Measurements from ENCODE around the gene FTO.
"Not testable (repeated sequence)": the region's sequence is repeated elsewhere in the genome, so short reads cannot be mapped to it uniquely, and the experiment has no call there.

The FTO gene

GRCh38 chr16:53843084-53843483 is 139.1 kb downstream of the FTO start:
- TF ChIP-seq CTCF (IDR thresholded peaks at IDR 0.05; ENCODE audit: low read depth, low read length, missing control alignments): no peak
- no peak overlapping the region for H3K27ac ChIP-seq
- no peak for DNase-seq
- H3K36me3 ChIP-seq (replicated peaks): no peaks in the 10 kb centered on the region
- no peaks in the 10 kb centered on the region for H3K27me3 ChIP-seq (replicated peaks)
- in situ Hi-C loops (cut with HindIII; ENCODE audit: low pct_ligation_motif_present, low sequenced_read_pairs): no loop called here
- H3K4me3 ChIP-seq (ENCODE audit: low read depth, low read length): no peak overlapping the region

GRCh38 chr16:53844804-53845203 is 140.8 kb downstream of the FTO start:
- no peak for DNase-seq
- H3K4me3 ChIP-seq (ENCODE audit: low read depth, low read length): no peak overlapping the region
- no peaks in the 10 kb centered on the region for H3K27me3 ChIP-seq (replicated peaks)
- no peak for TF ChIP-seq CTCF (IDR thresholded peaks at IDR 0.05; ENCODE audit: low read depth, low read length, missing control alignments)
- in situ Hi-C loops (cut with HindIII; ENCODE audit: low pct_ligation_motif_present, low sequenced_read_pairs): no loop called here
- H3K36me3 ChIP-seq (replicated peaks): no peaks in the 10 kb centered on the region
- H3K27ac ChIP-seq: no peak overlapping the region

- DNase-seq; H3K27me3 ChIP-seq (replicated peaks); H3K36me3 ChIP-seq (replicated peaks); in situ Hi-C loops (cut with HindIII; ENCODE audit: low pct_ligation_motif_present, low sequenced_read_pairs); H3K27ac ChIP-seq; H3K4me3 ChIP-seq (ENCODE audit: low read depth, low read length): not testable (repeated sequence)
These were observed 142.6 kb downstream of the FTO start for GRCh38 chr16:53846549-53846948.

GRCh38 chr16:53846971-53847370 is 143.0 kb downstream of the FTO start:
- DNase-seq: no peak
- no peak overlapping the region for H3K27ac ChIP-seq
- no peak for TF ChIP-seq CTCF (IDR thresholded peaks at IDR 0.05; ENCODE audit: low read depth, low read length, missing control alignments)
- no peak overlapping the region for H3K4me3 ChIP-seq (ENCODE audit: low read depth, low read length)
- in situ Hi-C loops (cut with HindIII; ENCODE audit: low pct_ligation_motif_present, low sequenced_read_pairs): no loop called here
- H3K27me3 ChIP-seq (replicated peaks): no peaks in the 10 kb centered on the region
- H3K36me3 ChIP-seq (replicated peaks): no peaks in the 10 kb centered on the region

- no peak overlapping the region for H3K4me3 ChIP-seq (ENCODE audit: low read depth, low read length)
- DNase-seq: no peak
- in situ Hi-C loops (cut with HindIII; ENCODE audit: low pct_ligation_motif_present, low sequenced_read_pairs): no loop called here
- H3K27ac ChIP-seq: no peak overlapping the region
- no peaks in the 10 kb centered on the region for H3K36me3 ChIP-seq (replicated peaks)
- no peaks in the 10 kb centered on the region for H3K27me3 ChIP-seq (replicated peaks)
- no peak for TF ChIP-seq CTCF (IDR thresholded peaks at IDR 0.05; ENCODE audit: low read depth, low read length, missing control alignments)
These were observed 144.5 kb downstream of the FTO start for GRCh38 chr16:53848277-53848942.

GRCh38 chr16:53848950-53849349 is 145.0 kb downstream of the FTO start:
- DNase-seq: no peak
- Histone ChIP-seq H3K4me3 (ENCODE audit: low read depth, low read length) (no peak overlapping the region), H3K27ac (no peak overlapping the region), H3K36me3 (replicated peaks) (no peaks in the 10 kb centered on the region), H3K27me3 (replicated peaks) (no peaks in the 10 kb centered on the region)
- TF ChIP-seq CTCF (IDR thresholded peaks at IDR 0.05; ENCODE audit: low read depth, low read length, missing control alignments): no peak
- in situ Hi-C loops (cut with HindIII; ENCODE audit: low pct_ligation_motif_present, low sequenced_read_pairs): no loop called here

Data from brain microvascular endothelial cell (primary cell).